LHCN-M2 (cell line): ENCODE results near the gene PCDHGA9. TPM values are rescaled to one million over a fixed set of nuclear protein-coding genes. Genes with fewer than 3 reads are reported as not detected.

Source experiments
- total RNA-seq: library from RNA; depleted of rRNA; stranded (reverse); fragments of >200 nt; gene quantifications from 2 replicates; pipeline ENCODE4 v1.2.3, GENCODE V29; 2014; rRNA removed

Gene PCDHGA9
- total RNA-seq, 1 experiment from 2014 or later, result 0.75 TPM

Other genes starting within 250 kb of the PCDHGA9 start
- gene PCDHB7, start 230.1 kb upstream of the PCDHGA9 start, total RNA-seq, result 2.0 and 3.4 TPM in 2 replicates
- 9.6 and 12.3 TPM in 2 replicates for gene PCDHB8, start 225.0 kb upstream of the PCDHGA9 start, total RNA-seq
- gene PCDHB16, start 220.4 kb upstream of the PCDHGA9 start, total RNA-seq, result 10.4 and 12.2 TPM in 2 replicates
- 2.8 and 3.1 TPM in 2 replicates for gene PCDHB9, start 215.6 kb upstream of the PCDHGA9 start, total RNA-seq
- gene PCDHB10, start 210.4 kb upstream of the PCDHGA9 start, total RNA-seq, result 2.4 and 2.8 TPM in 2 replicates
- 0.77 and 1.5 TPM in 2 replicates for gene PCDHB11, start 203.2 kb upstream of the PCDHGA9 start, total RNA-seq
- 3.1 and 3.6 TPM in 2 replicates for gene PCDHB12, start 194.1 kb upstream of the PCDHGA9 start, total RNA-seq
- gene PCDHB13, start 188.9 kb upstream of the PCDHGA9 start, total RNA-seq, result 3.5 and 5.1 TPM in 2 replicates
- 4.3 and 4.9 TPM in 2 replicates for gene PCDHB14, start 179.4 kb upstream of the PCDHGA9 start, total RNA-seq
- 3.8 TPM in 2 replicates for gene PCDHB15, start 157.4 kb upstream of the PCDHGA9 start, total RNA-seq
- 0.17 TPM in 1 of 2 replicates, not detected in the other for gene SLC25A2, start 98.7 kb upstream of the PCDHGA9 start, total RNA-seq
- gene TAF7, start 82.0 kb upstream of the PCDHGA9 start, total RNA-seq, result 65.1 and 67.6 TPM in 2 replicates
- 5.3 and 7.1 TPM in 2 replicates for gene PCDHGA1, start 72.3 kb upstream of the PCDHGA9 start, total RNA-seq
- 0.90 and 1.1 TPM in 2 replicates for gene PCDHGA2, start 64.0 kb upstream of the PCDHGA9 start, total RNA-seq
- gene PCDHGA3, start 58.9 kb upstream of the PCDHGA9 start, total RNA-seq, result 0.57 TPM in 1 of 2 replicates, not detected in the other
- 6.8 and 8.1 TPM in 2 replicates for gene PCDHGB1, start 52.7 kb upstream of the PCDHGA9 start, total RNA-seq
- 3.9 and 4.4 TPM in 2 replicates for gene PCDHGA4, start 47.8 kb upstream of the PCDHGA9 start, total RNA-seq
- gene PCDHGB2, start 42.8 kb upstream of the PCDHGA9 start, total RNA-seq, result 9.0 and 12.5 TPM in 2 replicates
- gene PCDHGA5, start 38.6 kb upstream of the PCDHGA9 start, total RNA-seq, result 0.98 and 1.5 TPM in 2 replicates
- gene PCDHGB3, start 32.5 kb upstream of the PCDHGA9 start, total RNA-seq, result 1.4 and 1.6 TPM in 2 replicates
- 0.77 and 0.98 TPM in 2 replicates for gene PCDHGA6, start 28.9 kb upstream of the PCDHGA9 start, total RNA-seq
- gene PCDHGA7, start 20.0 kb upstream of the PCDHGA9 start, total RNA-seq, result 0.57 and 0.77 TPM in 2 replicates
- gene PCDHGB4, start 15.1 kb upstream of the PCDHGA9 start, total RNA-seq, result 0.69 and 0.71 TPM in 2 replicates
- 0.26 and 0.75 TPM in 2 replicates for gene PCDHGA8, start 10.1 kb upstream of the PCDHGA9 start, total RNA-seq
- gene PCDHGB5, start 4.8 kb upstream of the PCDHGA9 start, total RNA-seq, result 0.52 and 2.1 TPM in 2 replicates
- gene PCDHGB6, start 5.2 kb downstream of the PCDHGA9 start, total RNA-seq, result 0.32 and 0.40 TPM in 2 replicates
- gene PCDHGA10, start 10.2 kb downstream of the PCDHGA9 start, total RNA-seq, result 17.4 and 21.4 TPM in 2 replicates
- 0.52 and 0.83 TPM in 2 replicates for gene PCDHGB7, start 14.9 kb downstream of the PCDHGA9 start, total RNA-seq
- 0.64 and 0.75 TPM in 2 replicates for gene PCDHGA11, start 18.3 kb downstream of the PCDHGA9 start, total RNA-seq
- gene PCDHGA12, start 27.7 kb downstream of the PCDHGA9 start, total RNA-seq, result 6.1 and 6.9 TPM in 2 replicates
- 96.0 and 98.3 TPM in 2 replicates for gene PCDHGC3, start 73.2 kb downstream of the PCDHGA9 start, total RNA-seq
- 0.69 and 0.83 TPM in 2 replicates for gene PCDHGC4, start 82.3 kb downstream of the PCDHGA9 start, total RNA-seq
- 1.7 and 2.0 TPM in 2 replicates for gene PCDHGC5, start 86.3 kb downstream of the PCDHGA9 start, total RNA-seq
- 28.2 and 38.9 TPM in 2 replicates for gene DIAPH1, start 216.2 kb downstream of the PCDHGA9 start, total RNA-seq
- gene HDAC3, start 234.1 kb downstream of the PCDHGA9 start, total RNA-seq, result 58.8 and 65.2 TPM in 2 replicates
- 5.2 and 7.0 TPM in 2 replicates for gene RELL2, start 234.2 kb downstream of the PCDHGA9 start, total RNA-seq
- gene FCHSD1, start 248.6 kb downstream of the PCDHGA9 start, total RNA-seq, result 10.1 and 12.5 TPM in 2 replicates